Large intestine (tissue), 3 donors: ENCODE results near the gene ELF5. TPM values are rescaled to one million over a fixed set of nuclear protein-coding genes. Genes with fewer than 3 reads are reported as not detected.

Source experiments
- DNase-seq, 2 donors: peaks; one replicate each; pipeline versions ENCODE4 v3.0.0 to v3.0.0-alpha.2; 2013
- H3K27ac ChIP-seq: one replicate; pipeline ENCODE4 v1.5.1; 2013; ENCODE audit warnings: low read length
- H3K27me3 ChIP-seq: 2 replicates; pipeline ENCODE4 v1.6.1; 2013; ENCODE audit warnings: low read length; ENCODE audit not compliant: control insufficient read depth, insufficient read depth
- H3K36me3 ChIP-seq: 2 replicates; pipeline ENCODE4 v1.6.1; 2013; ENCODE audit warnings: low read length; ENCODE audit not compliant: control insufficient read depth, insufficient read depth
- H3K4me1 ChIP-seq: one replicate; pipeline ENCODE4 v1.6.1; 2013; ENCODE audit warnings: low read length; ENCODE audit not compliant: control insufficient read depth, insufficient read depth
- H3K4me3 ChIP-seq: one replicate; pipeline ENCODE4 v1.5.1; 2013; ENCODE audit warnings: low read length
- H3K9me3 ChIP-seq: one replicate; pipeline ENCODE4 v1.6.1; 2013; ENCODE audit warnings: mild to moderate bottlenecking, low read depth, low read length, moderate library complexity; ENCODE audit not compliant: control insufficient read depth
- WGBS: methylation state at CpG from one replicate; pipeline ENCODE4 v1.1.5; 2013; ENCODE audit warnings: low lambda C conversion rate; ENCODE audit not compliant: insufficient coverage; 5-methylcytosine and 5-hydroxymethylcytosine counted together
- polyA plus RNA-seq: library from polyadenylated mRNA; unstranded; fragments of 120-200 nt; gene quantifications from one replicate; pipeline ENCODE4 v1.2.1, GENCODE V29; 2013

ELF5 gene
- polyA plus RNA-seq, 1 donor = not detected

DNA sequence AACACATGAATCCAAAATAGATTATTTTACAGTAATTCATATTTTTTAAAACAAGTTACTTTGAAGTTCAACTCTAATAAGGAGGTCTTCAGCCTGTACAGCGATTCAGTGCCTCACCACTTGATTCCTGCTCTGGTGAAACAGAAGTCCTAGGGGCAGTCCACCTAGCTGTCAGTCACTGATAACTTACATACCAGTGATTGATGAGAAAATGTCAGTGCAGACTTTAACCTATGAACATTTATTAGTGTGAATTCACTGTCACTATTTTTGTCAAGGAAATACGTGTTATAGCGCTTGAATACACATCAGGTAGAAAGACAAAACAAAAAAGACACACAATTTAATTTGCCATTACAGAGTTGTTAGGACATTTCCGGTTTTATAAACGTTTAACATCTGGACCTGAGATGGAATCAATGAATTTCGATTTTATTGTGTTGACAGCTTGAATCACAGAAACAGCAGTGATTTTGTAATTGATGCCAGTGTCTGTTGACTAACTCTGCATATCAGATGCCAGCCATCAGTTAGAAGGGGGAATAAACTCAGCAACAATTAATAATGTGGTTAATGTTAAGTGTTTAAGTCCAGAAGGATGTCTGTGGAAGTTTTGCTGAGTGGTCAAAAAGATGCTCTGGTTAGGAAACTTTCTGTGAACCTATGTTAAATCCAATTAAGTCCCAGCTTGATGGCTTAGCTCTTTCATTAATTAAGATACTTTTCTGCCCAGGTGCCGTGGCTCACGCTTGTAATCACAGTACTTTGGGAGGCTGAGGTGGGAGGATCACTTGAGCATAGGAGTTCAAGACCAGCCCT, 34.5 kb downstream of the ELF5 start:
- Histone ChIP-seq H3K9me3 (no peaks in the 10 kb centered on the region), H3K36me3 (no peaks in the 10 kb centered on the region), H3K27ac (no peak overlapping the region), H3K4me1 (no peaks in the 10 kb centered on the region), H3K4me3 (no peak overlapping the region), H3K27me3 (no peaks in the 10 kb centered on the region)
- 57% methylated on average over 5 of the region's 8 CpGs for WGBS
- DNase-seq = no peak

DNA sequence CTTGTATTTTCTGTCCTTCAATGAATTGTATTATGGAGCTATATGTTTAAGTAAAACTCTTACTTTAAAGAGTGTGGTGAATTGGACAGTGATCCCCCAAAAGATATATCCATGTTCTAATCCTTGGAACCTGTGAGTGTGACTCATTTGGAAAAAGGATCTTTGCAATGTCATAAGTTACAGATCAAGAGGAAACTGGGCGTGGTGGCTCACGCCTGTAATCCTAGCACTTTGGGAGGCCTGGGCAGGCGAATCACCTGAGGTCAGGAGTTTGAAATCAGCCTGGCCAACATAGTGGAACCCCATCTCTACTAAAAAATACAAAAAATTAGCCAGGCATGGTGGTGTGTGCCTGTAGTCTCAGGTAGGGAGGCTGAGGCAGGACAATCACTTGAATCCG, 36.7 kb downstream of the ELF5 start:
- no peaks in the 10 kb centered on the region for H3K4me1 ChIP-seq
- WGBS = 20% methylated on average over 1 of the region's 4 CpGs
- H3K4me3 ChIP-seq = no peak overlapping the region
- no peak for DNase-seq
- no peaks in the 10 kb centered on the region for H3K9me3 ChIP-seq
- H3K27ac ChIP-seq = no peak overlapping the region
- H3K27me3 ChIP-seq = no peaks in the 10 kb centered on the region
- H3K36me3 ChIP-seq = peaks cover 11% of the 10 kb centered on the region

DNA sequence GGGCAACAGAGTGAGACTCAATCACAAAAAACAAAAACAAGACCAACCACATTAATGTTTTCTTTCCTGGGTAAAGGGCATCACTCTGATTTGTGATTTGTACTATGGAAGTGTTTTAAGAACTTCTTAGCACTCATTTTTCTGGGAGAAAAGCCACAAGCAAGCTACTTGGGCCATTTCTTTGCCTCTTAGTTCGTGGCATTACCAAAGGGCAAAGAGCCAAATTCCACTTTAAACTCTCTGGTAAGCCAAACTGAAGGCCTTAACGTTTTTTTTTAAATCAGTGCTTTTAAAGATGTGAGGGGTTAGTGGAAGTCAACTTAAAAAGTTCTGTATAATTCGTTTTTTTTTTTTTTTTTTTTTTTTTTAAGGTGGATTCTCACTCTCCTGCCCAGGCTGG, 37.9 kb downstream of the ELF5 start:
- H3K27ac ChIP-seq = no peak overlapping the region
- H3K4me3 ChIP-seq = no peak overlapping the region
- DNase-seq = no peak
- WGBS = 89% methylated on average over 1 of the region's 3 CpGs
- H3K9me3 ChIP-seq = no peaks in the 10 kb centered on the region
- H3K36me3 ChIP-seq = peaks cover 18% of the 10 kb centered on the region
- no peaks in the 10 kb centered on the region for H3K4me1 ChIP-seq
- H3K27me3 ChIP-seq = no peaks in the 10 kb centered on the region

DNA sequence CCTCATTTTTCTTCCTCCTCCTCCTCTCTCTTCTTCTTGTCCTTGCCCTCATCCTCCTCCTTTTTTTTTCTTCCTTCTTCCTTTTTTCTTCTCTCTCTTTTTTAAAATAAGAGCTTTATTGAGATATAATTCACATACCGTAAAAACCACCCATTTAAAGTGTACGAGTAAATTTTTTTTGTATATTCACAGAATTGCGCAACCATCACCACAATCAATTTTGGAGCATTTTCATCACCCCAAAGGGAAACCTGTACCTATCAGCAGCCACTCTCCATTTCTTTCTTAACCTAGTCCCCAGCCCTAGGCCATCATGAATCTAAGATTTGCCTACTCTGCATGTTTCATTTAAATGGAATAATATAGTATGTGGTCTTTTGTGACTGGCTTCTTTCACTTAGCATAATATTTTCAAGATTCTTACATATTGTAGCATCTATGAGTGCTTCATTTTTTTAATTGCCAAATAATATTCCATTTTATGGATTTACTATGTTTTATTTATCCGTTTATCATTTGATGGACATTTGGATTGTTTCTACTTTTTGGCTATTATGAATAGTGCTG, 39.9 kb downstream of the ELF5 start:
- no peak overlapping the region for H3K27ac ChIP-seq
- no peak overlapping the region for H3K4me3 ChIP-seq
- H3K27me3 ChIP-seq = no peaks in the 10 kb centered on the region
- peaks cover 34% of the 10 kb centered on the region for H3K36me3 ChIP-seq
- WGBS = 100% methylated on average over 4 of the region's 4 CpGs
- no peaks in the 10 kb centered on the region for H3K4me1 ChIP-seq
- no peaks in the 10 kb centered on the region for H3K9me3 ChIP-seq
- no peak for DNase-seq

- 100% methylated on average over 2 of the region's 8 CpGs for WGBS
- Histone ChIP-seq H3K36me3 (peaks cover 74% of the 10 kb centered on the region), H3K4me3 (no peak overlapping the region), H3K4me1 (no peaks in the 10 kb centered on the region), H3K27ac (no peak overlapping the region), H3K9me3 (peaks cover 5% of the 10 kb centered on the region), H3K27me3 (no peaks in the 10 kb centered on the region)
- no peak for DNase-seq
Measured at GRCh38 chr11:34468209-34468841, 45.3 kb downstream of the ELF5 start.

DNA sequence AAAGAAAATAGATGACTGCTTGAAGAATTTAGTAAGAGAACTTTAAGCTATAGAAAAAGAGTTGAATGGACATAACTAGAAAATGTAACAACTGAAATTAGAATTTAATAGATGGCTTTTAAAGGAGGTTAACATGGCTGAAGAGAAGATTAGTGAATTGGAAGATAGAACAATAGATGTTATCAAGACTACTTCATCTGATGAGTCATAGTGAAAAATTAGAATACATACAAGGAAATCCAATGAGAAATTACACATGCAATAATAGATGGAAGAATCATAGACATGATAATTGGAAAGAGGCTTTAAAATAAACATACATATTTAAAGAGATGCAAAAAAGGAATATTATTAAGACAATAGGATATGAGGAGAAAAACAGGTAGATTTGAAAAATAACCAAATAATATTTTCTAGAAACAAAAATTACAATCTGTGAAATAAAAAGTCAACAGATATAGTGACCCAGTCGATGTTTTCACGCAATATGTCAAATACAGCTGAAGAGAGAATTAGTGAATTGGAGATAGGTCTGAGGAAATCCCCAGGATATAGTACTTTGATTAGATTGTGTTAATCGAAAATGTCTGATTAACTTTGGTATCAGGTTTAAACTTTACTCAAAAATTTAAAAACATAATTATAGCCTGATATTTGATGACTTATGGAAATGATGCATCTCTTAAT, 46.6 kb downstream of the ELF5 start:
- no peaks in the 10 kb centered on the region for H3K27me3 ChIP-seq
- H3K4me3 ChIP-seq = no peak overlapping the region
- H3K27ac ChIP-seq = no peak overlapping the region
- DNase-seq = no peak
- no peaks in the 10 kb centered on the region for H3K4me1 ChIP-seq
- H3K9me3 ChIP-seq = peaks cover 5% of the 10 kb centered on the region
- WGBS = 100% methylated on average over 3 of the region's 3 CpGs
- H3K36me3 ChIP-seq = peaks cover 72% of the 10 kb centered on the region

- H3K27ac ChIP-seq = no peak overlapping the region
- 100% methylated on average over 3 of the region's 7 CpGs for WGBS
- H3K4me3 ChIP-seq = no peak overlapping the region
- H3K27me3 ChIP-seq = no peaks in the 10 kb centered on the region
- H3K4me1 ChIP-seq = no peaks in the 10 kb centered on the region
- H3K9me3 ChIP-seq = peaks cover 5% of the 10 kb centered on the region
- no peak for DNase-seq
- peaks cover 74% of the 10 kb centered on the region for H3K36me3 ChIP-seq
Measured at GRCh38 chr11:34464591-34465051, 49.0 kb downstream of the ELF5 start.

DNA sequence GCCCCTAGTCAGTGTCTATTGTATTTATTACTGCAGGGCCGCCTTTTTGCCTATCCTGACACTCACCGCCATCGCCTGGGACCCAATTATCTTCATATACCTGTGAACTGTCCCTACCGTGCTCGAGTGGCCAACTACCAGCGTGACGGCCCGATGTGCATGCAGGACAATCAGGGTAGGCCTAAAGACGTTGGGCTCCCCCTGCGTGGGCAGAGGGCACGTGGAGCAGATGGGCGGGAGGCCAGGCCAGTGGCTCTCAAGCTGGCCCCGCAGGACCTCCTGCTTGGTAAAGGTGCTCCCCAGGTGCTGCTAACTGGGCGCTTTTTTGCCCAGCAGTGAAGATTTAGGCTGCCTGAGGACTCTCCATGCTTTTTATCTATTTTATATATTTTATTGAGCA, 52.4 kb downstream of the ELF5 start:
- no peak overlapping the region for H3K4me3 ChIP-seq
- DNase-seq = no peak
- 91% methylated on average over 4 of the region's 14 CpGs for WGBS
- no peaks in the 10 kb centered on the region for H3K4me1 ChIP-seq
- no peaks in the 10 kb centered on the region for H3K9me3 ChIP-seq
- H3K36me3 ChIP-seq = peaks cover 77% of the 10 kb centered on the region
- no peak overlapping the region for H3K27ac ChIP-seq
- H3K27me3 ChIP-seq = no peaks in the 10 kb centered on the region

DNA sequence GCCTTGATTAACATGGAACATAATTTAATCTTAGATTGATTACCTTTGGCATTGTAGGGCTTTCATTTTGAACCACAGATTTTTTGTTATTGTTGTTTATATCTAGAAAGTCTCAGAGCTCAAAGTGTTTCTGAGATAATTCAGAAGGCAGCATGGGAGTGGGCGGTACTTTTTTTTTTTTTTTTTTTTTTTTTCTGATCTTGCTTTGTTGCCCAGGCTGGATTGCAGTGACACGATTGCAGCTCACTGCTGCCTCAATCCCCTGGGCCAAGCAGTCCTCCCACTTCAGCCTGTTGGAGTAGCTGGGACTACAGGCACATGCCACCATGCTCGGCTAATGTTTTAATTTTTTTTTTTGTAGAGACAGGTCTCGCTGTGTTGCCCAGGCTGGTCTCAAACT, 53.3 kb downstream of the ELF5 start:
- H3K36me3 ChIP-seq = peaks cover 72% of the 10 kb centered on the region
- H3K27ac ChIP-seq = no peak overlapping the region
- WGBS = no CpG with 5 or more reads among the region's 4 CpGs
- no peak for DNase-seq
- H3K4me1 ChIP-seq = no peaks in the 10 kb centered on the region
- H3K27me3 ChIP-seq = no peaks in the 10 kb centered on the region
- no peaks in the 10 kb centered on the region for H3K9me3 ChIP-seq
- no peak overlapping the region for H3K4me3 ChIP-seq

- Histone ChIP-seq H3K27ac (no peak overlapping the region), H3K4me1 (no peaks in the 10 kb centered on the region), H3K4me3 (no peak overlapping the region), H3K36me3 (peaks cover 74% of the 10 kb centered on the region), H3K9me3 (no peaks in the 10 kb centered on the region), H3K27me3 (no peaks in the 10 kb centered on the region)
- WGBS = no CpG with 5 or more reads among the region's 3 CpGs
- DNase-seq = no peak
Measured at GRCh38 chr11:34459507-34460162, 54.0 kb downstream of the ELF5 start.
